WTC11 (cell line): Measurements from ENCODE around the gene RNF214.

Experiments used
- CREM ChIP-seq: sonication (generic); formaldehyde crosslinking; IDR thresholded peaks from 2 replicates; pipeline ENCODE4 v1.8.1; 2022; ENCODE audit warnings: mild to moderate bottlenecking, missing genetic modification reagents, moderate library complexity
- JUN ChIP-seq: sonication (generic); formaldehyde crosslinking; IDR thresholded peaks from 2 replicates; pipeline ENCODE4 v1.8.0; 2023; ENCODE audit warnings: mild to moderate bottlenecking, missing genetic modification reagents
- STAT6 ChIP-seq: sonication (generic); formaldehyde crosslinking; conservative IDR thresholded peaks from 2 replicates; pipeline ENCODE4 v1.8.1; 2023; ENCODE audit warnings: mild to moderate bottlenecking, low read depth, missing genetic modification reagents, moderate library complexity
- TEAD4 ChIP-seq: sonication (generic); formaldehyde crosslinking; IDR thresholded peaks from 2 replicates; pipeline ENCODE4 v1.8.0; 2022; ENCODE audit warnings: mild to moderate bottlenecking, missing genetic modification reagents
- TF ChIP-seq, protein P1 (sequence below): sonication (generic); formaldehyde crosslinking; conservative IDR thresholded peaks from 2 replicates; pipeline ENCODE4 v1.8.1; 2022; ENCODE audit warnings: mild to moderate bottlenecking, missing genetic modification reagents
- TF ChIP-seq, protein P2 (sequence below): fragments of 200-600 bp; IDR thresholded peaks from 2 replicates; pipeline ENCODE4 v1.8.0; 2022; ENCODE audit warnings: antibody characterized with exemption
- TF ChIP-seq, protein P3 (sequence below): sonication (generic); formaldehyde crosslinking; IDR thresholded peaks from 2 replicates; pipeline ENCODE4 v1.8.0; 2022; ENCODE audit warnings: mild to moderate bottlenecking, missing genetic modification reagents

DNA sequence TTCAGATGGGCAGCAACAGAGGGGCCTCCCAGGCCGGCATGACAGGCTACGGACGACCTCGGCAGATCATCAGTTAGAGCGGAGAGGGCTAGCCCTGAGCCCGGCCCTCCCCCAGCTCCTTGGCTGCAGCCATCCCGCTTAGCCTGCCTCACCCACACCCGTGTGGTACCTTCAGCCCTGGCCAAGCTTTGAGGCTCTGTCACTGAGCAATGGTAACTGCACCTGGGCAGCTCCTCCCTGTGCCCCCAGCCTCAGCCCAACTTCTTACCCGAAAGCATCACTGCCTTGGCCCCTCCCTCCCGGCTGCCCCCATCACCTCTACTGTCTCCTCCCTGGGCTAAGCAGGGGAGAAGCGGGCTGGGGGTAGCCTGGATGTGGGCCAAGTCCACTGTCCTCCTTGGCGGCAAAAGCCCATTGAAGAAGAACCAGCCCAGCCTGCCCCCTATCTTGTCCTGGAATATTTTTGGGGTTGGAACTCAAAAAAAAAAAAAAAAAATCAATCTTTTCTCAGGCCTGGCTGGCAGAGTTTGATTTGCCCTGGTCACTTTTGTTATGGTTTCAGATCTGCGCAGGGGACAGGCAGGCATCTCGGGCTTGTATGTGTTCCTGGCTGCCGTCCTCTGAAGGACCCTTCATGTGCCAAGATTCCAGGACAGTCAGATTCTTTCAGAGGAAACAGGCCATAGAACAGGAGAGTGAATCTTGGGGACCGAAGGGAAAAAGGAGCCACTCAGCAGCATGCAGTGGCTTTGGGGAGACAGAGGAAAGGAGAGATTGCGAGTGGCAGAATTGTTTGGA lies 28.0 kb upstream of the RNF214 start:
- TF ChIP-seq, protein P1, sequence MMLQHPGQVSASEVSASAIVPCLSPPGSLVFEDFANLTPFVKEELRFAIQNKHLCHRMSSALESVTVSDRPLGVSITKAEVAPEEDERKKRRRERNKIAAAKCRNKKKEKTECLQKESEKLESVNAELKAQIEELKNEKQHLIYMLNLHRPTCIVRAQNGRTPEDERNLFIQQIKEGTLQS (CRISPR knock-in tag): no peak
- TF ChIP-seq, protein P2, sequence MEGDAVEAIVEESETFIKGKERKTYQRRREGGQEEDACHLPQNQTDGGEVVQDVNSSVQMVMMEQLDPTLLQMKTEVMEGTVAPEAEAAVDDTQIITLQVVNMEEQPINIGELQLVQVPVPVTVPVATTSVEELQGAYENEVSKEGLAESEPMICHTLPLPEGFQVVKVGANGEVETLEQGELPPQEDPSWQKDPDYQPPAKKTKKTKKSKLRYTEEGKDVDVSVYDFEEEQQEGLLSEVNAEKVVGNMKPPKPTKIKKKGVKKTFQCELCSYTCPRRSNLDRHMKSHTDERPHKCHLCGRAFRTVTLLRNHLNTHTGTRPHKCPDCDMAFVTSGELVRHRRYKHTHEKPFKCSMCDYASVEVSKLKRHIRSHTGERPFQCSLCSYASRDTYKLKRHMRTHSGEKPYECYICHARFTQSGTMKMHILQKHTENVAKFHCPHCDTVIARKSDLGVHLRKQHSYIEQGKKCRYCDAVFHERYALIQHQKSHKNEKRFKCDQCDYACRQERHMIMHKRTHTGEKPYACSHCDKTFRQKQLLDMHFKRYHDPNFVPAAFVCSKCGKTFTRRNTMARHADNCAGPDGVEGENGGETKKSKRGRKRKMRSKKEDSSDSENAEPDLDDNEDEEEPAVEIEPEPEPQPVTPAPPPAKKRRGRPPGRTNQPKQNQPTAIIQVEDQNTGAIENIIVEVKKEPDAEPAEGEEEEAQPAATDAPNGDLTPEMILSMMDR: no peak
- TF ChIP-seq TEAD4 (CRISPR knock-in tag) (no peak), STAT6 (CRISPR knock-in tag) (no peak), CREM (CRISPR knock-in tag) (no peak), JUN (no peak)
- TF ChIP-seq, protein P3, sequence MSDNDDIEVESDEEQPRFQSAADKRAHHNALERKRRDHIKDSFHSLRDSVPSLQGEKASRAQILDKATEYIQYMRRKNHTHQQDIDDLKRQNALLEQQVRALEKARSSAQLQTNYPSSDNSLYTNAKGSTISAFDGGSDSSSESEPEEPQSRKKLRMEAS (CRISPR knock-in tag): no peak
